ENCODE results near the gene CER1.
"Not testable (repeated sequence)": the region's sequence is repeated elsewhere in the genome, so short reads cannot be mapped to it uniquely, and the experiment has no call there.

Gene CER1

DNA sequence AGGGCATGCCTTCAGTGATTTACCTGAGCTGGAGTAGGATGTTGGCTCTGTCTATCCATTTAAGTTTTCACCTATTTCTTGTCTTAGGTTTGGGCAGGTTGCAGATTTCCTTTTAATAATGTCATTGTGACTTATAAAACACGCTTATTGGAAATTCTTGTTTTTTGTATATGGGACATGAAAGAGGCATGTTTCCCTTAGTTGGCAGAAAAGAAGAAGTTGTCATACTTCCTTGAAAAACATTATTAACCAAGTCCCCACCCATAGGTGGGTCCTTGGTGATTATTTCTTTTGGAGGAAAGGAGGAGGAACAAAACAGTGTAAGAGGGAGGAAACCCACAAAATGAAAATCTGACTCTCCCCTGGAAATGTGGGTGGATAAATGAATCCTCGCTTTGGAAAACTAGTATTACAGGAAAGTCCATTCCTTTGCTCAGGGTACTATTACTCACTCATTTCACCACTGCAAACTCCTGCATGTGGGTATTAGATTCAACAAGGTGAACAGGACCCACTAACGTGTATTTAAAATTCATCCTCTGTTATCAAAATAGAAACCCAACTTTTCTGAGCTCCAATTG lies 9.3 kb downstream of the CER1 start:
- no peak for DNase-seq

DNA sequence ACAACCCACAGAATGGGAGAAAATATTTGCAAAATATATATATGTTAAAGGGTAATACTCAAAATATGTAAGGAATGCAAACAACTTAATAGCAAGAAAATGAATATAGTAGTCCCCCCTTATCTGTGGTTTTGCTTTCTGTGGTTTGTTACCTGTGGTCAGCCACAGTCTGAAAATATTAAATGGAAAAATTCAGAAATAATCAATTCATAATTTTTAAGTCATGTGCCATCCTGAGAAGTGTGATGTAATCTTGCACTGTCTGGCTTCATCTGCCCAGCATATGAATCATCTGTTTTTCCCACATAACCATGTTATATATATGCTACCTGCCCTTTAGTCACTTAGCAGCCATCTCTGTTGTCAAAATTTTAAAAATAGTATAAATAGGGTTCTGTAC lies 11.7 kb downstream of the CER1 start:
- DNase-seq: no peak

DNA sequence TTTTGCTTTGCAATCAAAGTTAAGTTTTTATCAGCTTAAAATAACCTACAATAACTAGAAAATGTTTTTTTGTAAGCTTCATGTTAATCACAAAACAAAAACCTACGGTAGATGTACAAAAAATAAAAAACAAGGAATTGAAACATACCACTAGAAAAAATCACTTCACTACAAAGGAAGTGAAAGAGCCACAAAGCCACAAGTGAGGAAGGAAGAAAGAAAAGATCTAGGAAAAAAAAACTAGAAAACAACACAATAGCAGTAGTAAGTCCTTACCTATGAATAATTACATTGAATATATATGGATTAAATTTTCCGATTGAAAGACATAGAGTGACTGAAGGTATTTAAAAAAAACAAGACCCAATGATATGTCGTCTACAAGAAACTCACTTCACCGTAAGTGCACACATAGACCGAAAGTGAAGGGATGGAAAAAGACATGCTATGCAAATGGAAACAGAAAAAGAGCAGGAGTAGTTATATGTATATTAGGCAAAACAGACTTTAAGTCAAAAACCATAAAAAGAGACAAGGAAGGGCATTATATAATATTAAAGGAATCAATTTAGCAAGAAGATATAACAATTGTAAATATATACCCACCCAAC lies 15.9 kb downstream of the CER1 start:
- DNase-seq: no peak

DNA sequence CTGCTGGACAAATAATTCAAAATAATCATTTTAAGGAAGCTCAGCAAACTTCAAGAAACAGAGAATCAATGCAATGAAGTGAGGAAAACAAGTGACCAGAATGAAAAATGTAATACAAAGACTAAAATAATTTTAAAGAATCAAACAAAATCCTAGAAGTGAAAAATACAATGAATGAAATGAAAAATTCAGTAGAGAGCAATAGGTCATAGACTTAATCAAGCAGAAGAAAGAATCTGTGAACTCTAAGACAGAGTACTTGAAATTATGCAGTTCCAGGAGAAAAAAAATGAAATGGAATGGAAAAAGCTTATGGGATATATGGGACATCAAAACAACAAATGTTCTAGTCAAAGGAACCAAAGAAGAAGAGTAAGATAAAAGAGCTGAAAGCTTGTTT lies 17.5 kb downstream of the CER1 start:
- no peak for DNase-seq

DNA sequence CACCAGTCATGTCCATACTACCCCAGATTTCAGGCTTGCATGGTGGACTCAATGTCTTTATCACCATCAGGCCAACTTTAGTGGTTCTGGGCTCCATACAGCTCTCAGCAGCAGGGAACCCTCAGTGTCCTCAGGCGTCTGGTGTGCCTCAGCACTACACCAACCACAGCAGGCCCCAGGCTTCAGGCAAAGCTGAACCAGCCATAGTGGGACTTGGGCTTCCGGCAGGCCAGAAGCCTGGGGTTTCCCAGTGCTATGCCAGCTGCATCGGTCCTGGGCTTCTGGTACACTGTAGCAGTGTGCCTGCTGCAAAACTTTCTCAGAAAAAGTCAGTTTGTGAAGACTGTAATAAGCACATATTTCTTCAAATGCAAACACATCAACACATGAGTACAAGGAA lies 18.3 kb downstream of the CER1 start:
- DNase-seq: no peak

DNA sequence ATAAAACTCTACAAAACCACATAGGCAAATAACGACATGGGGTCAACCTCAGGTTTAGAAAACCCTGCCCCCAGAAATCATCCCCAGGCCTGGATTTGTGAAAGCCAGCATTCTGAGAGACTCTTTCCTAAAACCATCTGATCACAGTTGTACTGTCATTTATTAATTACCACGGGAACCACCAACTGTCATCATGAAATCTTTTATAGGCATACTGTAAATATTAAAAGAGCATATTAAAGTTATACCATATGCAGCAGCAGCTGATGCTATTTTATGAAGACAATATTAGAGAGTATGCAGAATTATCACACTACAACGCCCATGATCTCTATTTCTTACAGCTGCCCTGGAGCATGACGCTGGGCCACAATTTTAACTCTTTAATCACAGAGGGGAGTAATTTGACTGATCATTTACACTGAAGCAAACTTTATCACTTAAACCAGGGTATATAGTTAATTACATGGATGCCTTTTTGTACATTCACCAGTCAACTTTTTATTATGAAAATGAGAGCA lies 20.3 kb downstream of the CER1 start:
- DNase-seq: no peak

DNA sequence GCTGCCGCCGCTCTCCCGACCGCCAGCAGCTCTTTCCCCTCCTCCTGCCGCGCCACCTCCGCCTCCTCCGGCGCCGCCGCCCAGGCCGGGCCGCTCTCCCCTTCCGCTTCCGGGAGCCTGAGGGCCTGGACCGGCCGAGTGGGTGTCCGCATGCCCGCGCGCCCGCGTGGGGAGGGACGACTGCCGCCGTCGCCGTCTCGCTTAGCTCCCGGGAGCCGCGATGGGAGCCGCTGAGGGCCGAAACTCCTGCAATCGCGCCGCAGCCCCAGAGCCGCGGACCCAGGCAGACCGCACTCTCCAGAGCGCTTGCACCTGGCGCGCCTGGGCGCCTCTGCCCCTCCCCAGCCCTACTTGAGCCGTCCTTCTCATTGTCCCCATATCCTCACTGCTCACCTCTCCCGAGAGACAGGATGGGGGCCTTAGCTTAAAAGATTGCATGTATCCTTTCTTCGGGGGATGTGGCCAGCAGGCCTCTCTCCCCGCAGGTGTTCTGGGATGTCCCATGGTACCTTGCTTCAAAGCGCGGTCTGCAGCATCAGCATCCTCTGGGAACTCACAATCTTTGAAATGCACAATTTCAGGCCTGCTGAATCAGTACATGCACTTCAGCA lies 29.2 kb downstream of the CER1 start, which contains the start of gene ZDHHC21:
Gene ZDHHC21 (minus strand): TSS at position 182 of the 611 bp plus-strand sequence. CDS start 19,092 bp downstream, outside the sequence.
- DNase-seq: no peak

DNA sequence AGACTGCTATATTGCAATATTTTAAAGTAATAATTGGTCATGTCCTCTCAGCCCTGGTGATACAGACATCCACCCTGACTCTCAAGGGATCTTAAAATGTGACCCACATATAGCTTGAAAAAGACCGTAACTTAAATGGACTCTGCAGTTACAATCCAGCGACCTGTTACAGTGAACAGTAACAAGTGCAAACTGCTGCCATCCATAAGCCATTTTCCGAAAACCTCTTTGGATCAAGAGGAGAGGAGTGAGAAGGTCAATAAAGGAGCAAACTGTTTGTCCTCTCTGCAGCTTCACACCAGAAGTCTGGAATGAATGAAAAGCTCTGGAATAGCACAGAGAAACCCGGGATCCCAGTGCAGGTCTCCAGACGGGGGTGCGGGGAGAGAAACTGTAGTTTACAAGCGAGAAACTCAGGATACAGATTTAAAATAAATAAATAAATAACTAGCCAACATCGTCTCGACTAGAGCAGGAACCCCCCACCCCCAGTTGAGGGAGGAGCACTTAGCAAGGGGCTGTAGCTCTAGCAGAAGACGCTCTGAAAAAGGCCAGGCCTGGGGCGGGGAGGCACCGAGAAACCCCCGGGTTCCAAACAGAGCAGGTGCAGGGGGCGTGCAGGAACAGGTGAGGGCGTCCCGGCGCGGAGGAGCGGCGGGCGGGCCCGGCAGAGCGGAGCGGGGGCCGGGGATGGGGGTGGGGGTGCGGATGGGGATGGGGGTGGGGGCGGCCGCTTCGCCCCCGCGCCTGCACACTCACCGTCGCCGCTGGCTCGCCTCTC lies 29.9 kb downstream of the CER1 start:
- DNase-seq: no peak

DNA sequence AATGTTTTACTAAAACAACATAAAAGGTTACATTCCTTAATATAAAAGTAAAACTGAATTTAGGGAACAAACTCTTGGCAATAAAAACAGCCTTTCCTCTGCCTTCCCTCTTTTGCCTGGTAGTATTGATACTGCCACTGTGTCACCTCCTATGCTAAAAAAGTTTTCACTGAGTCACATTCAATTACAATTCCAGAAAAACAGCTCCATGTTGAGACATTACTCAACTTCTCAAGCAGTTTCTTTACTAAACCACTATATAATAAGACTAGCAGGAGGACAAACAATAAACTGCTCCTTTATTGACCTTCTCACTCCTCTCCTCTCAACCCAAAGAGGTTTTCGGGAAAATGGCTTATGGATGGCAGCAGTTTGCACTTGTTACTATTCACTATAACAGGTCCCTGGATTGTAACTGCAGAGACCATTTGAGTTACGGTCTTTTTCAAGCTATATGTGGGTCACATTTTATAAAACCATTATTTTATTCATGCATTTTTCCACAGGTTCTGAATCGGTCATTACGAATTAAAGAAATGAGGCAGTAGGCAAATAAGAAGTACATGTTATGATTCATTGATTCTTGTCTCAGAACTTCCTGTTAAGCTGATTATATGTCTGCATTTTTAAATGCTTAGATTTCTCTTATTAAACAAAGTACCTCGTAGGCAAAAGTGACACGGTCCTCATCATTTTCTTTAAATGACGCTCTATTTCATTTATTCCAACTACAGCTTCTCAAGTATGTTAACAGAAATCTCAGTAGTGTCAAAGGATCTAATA lies 31.4 kb downstream of the CER1 start:
- no peak for DNase-seq

DNA sequence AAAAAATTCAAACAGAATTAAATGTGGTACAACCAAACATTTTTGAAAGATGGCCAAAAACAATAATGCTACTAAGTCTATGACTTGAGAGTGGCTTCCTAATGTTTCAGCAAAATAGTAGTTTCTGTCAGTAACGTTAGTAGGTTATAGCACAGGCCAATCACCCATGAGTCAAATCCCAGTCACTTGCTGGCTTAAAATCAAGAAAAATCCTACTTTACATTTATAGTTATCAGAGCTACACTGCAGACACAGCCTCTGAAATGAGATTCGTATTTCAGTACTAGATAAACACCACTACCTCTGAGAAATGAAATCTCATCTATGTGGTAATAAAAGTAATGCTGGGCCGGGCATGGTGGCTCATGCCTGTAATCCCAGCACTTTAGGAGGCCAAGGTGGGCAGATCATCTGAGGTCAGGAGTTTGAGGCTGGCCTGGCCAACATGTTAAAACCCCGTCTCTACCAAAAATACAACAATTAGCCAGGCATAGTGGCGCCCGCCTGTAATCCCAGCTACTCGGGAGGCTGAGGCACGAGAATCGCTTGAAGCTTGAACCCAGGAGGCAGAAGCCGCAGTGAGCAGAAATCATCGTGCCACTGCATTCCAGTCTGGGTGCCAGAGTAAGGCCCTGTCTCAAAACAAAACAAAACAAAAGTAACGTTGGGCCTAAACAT lies 35.4 kb downstream of the CER1 start:
- DNase-seq: no peak

DNA sequence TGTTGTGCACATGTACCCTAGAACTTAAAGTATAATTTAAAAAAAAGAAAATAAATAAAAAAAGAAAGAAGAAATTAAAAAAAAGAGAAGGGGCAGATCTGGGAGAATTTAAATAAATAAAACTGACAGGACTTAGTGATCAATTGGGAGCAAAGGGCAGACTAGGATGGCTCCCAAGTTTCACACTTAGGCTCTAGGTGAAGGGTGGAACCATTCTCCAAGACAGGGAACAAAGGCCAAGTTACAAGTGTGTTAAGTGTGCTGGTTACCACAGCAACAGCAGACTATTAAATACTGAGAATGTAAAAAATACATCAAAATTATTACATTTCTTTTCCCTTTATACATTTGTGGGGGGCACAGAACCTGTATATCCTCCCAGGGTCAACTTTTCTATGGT lies 36.4 kb downstream of the CER1 start:
- DNase-seq: no peak

DNA sequence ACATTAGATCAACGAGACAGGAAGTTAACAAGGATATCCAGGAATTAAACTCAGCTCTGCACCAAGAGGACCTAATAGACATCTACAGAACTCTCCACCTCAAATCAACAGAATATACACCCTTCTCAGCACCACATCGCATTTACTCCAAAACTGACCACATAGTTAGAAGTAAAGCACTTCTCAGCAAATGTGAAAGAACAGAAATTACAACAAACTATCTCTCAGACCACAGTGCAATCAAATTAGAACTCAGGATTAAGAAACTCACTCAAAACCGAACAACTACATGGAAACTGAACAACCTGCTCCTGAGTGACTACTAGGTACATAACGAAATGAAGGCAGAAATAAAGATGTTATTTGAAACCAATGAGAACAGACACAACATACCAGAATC lies 39.9 kb downstream of the CER1 start:
- not testable (repeated sequence) for DNase-seq

DNA sequence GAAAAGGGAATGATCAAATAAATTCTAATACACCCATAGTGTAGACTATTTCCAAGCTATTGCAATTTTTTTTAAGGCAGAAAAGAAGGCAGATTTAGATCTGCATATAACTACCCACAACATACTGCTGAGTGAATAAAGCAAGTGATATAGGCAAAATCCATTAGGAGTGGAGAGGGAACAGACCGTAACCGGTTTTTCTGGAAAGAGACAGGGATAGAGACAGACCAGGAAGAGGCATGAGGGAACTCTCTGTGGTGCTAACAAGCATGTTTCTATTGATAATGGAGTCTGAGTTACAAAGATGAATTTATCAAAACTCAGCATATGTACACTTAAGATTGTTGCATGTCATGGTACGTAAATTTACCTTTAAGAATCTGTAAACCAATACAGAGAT lies 43.8 kb downstream of the CER1 start:
- DNase-seq: no peak

DNA sequence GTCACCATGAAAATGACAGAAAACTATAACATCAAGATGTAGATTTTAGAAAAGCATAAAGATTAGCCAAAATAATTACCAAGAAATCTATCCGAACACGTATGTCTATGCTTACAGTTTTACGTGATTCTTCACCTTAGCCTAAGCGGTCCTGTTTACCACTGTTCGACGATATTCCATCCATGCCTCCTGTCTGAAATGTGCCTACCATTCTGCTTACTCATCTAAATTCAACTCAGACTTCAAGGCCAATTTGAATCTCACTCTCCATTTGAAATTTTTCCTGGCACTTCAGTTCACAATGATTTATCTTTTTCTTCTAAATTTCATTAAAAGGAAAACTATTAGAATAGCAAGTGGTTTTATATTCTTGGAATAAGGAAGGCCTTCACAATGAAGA lies 44.7 kb downstream of the CER1 start:
- no peak for DNase-seq

DNA sequence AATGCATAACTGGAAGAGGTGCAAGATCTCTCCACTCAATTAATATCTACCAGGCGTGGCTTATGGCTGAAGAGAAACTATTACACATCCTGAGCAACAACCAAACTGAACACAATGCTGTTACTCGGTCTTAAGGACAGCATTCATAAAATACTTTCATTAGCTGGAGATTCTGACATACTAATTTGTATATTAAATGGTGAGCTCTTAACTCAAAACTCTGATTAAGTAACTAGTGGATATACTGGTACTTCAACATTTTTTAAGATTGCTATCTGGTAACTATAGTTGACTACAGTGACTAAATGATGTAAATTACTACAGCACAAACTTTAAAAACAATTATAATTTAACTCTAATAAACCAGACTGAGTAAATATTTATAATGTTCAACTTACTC lies 45.1 kb downstream of the CER1 start:
- DNase-seq: no peak

DNA sequence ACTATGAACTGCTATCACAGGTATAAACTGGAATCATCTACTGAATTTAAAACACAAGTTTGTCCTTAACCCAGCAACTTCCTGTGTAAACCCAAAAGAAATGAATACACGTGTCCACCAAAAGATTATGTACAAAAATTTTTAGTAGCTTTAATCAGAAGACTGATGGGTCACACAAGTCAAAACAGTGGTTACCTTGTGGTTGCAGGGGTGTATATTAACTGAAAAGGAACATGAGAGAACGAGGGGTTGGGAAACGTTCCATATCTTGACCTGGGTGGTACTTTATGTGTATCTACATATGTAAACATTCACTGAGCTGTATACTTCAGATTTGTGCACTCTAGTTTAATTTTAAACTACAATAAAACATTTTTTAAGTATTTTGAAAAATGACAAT lies 47.9 kb downstream of the CER1 start:
- DNase-seq: no peak

DNA sequence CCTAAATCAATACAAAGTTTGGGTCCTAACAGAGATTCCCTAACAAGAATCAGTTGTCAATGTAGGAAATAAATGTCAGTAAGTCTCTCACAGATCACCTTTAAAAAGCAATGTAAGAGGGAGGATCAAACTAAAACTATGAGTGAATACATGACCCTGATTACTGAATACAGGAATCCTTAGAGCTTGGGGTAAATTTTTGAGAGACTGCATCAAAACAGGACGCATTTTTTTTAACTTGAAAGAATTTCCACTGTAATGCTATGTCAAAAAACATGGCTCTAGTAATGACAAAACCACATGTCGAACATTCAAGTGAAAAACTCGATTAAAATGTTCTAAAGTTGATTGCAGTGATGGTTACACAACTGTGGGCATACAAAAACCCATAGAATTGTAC lies 51.2 kb downstream of the CER1 start:
- no peak for DNase-seq

DNA sequence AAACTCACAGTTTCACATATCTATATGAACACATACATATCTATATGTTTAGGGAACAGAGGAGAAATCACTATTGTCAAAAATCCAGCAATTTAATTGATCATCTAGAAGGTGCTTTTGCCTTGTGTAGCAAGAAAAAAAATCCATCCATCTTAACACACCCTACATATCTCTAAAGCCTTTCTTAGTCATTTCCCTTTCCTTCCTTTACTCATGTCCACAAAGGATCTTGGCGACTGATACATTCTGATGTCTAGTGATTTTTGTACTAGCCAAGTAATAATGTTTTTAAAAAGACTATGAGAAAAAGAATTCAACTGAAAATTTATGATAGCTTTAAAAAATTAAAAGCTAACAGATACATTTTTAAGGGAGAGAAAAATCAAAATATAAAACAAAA lies 51.8 kb downstream of the CER1 start:
- no peak for DNase-seq

Measured in effector CD8-positive, alpha-beta T cell (primary cell).